ENCODE results near the gene SETD1B.

Gene SETD1B

GRCh38 chr12:121787063-121788025, 16.5 kb upstream of the SETD1B start:
- H4K20me1 ChIP-seq (ENCODE audit: insufficient read depth, low read length), result no peaks in the 10 kb centered on the region
- H3K4me3 ChIP-seq (ENCODE audit: low read depth, low read length, poor library complexity, severe bottlenecking), result no peak overlapping the region
- H2AFZ ChIP-seq (ENCODE audit: low read length), result no peak overlapping the region
- H3K9me3 ChIP-seq (ENCODE audit: low read length), result no peaks in the 10 kb centered on the region
- peaks cover 74% of the 10 kb centered on the region for H3K4me1 ChIP-seq (ENCODE audit: insufficient read depth, low read length, severe bottlenecking)
- H3K9me2 ChIP-seq (ENCODE audit: low read depth, low read length), result no peaks in the 10 kb centered on the region
- TF ChIP-seq EZH2 (IDR thresholded peaks at IDR 0.05; ENCODE audit: borderline replicate concordance, low read length), result no peak
- peak overlapping the region; percentile 91 for H3K27ac ChIP-seq (ENCODE audit: low read depth, low read length, poor library complexity, severe bottlenecking)
- H3F3A ChIP-seq (ENCODE audit: insufficient read depth, low read length), result no peaks in the 10 kb centered on the region
- H3K4me2 ChIP-seq (ENCODE audit: low read length), result peak overlapping the region; percentile 38; the same call in 1 of the 2 replicates
- no peaks in the 10 kb centered on the region for H3K27me3 ChIP-seq (ENCODE audit: insufficient read depth, low read length)
- no peaks in the 10 kb centered on the region for H3K79me2 ChIP-seq (ENCODE audit: insufficient read depth, low read length)
- peaks cover 5% of the 10 kb centered on the region; the same call in 1 of the 2 replicates for H3K36me3 ChIP-seq (ENCODE audit: insufficient read depth, low read length)
- peak overlapping the region; percentile 22; the same call in 1 of the 2 replicates for H3K9ac ChIP-seq (ENCODE audit: low read length)

DNA sequence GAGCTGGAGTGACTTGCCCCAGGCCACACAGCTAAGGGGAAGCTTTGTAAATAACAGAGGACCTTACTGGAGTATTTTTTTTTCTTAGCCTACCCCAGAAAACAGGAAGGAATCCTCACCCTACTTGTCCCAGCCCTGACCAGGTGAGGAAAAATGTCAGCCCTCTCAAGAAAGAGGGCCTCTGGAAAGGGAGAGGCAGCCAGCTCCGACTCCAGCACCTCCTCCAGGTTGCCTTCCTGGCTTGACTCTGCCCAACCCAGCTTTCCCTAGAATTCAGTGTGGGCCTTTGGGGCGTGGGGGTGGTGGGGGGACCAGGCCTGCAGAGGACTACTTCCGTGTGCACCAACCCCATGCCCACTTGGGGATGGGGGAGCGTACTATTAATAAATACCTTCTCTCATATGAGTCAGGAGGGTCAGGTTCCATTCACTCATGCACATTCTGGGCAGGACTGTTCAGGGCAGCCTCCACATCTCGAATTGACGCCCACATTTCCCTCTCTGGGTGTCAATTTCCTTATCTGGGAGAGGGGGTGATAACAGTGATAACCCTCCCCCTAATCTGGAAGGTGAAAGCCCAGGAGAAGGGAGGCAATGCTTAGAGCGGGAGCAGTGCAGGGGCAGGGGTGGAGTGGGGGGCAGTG, 15.5 kb upstream of the SETD1B start:
- Histone ChIP-seq H3K4me2 (ENCODE audit: low read length) (no peak overlapping the region), H3K27ac (ENCODE audit: low read depth, low read length, poor library complexity, severe bottlenecking) (peak overlapping the region; percentile 91), H3K9me2 (ENCODE audit: low read depth, low read length) (no peaks in the 10 kb centered on the region), H3F3A (ENCODE audit: insufficient read depth, low read length) (no peaks in the 10 kb centered on the region), H3K9ac (ENCODE audit: low read length) (no peak overlapping the region; the same call in 1 of the 2 replicates), H2AFZ (ENCODE audit: low read length) (no peak overlapping the region), H3K4me1 (ENCODE audit: insufficient read depth, low read length, severe bottlenecking) (peaks cover 76% of the 10 kb centered on the region), H3K27me3 (ENCODE audit: insufficient read depth, low read length) (no peaks in the 10 kb centered on the region), H3K79me2 (ENCODE audit: insufficient read depth, low read length) (no peaks in the 10 kb centered on the region), H3K9me3 (ENCODE audit: low read length) (no peaks in the 10 kb centered on the region), H4K20me1 (ENCODE audit: insufficient read depth, low read length) (no peaks in the 10 kb centered on the region), H3K36me3 (ENCODE audit: insufficient read depth, low read length) (peaks cover 5% of the 10 kb centered on the region; the same call in 1 of the 2 replicates), H3K4me3 (ENCODE audit: low read depth, low read length, poor library complexity, severe bottlenecking) (no peak overlapping the region)
- no peak for TF ChIP-seq EZH2 (IDR thresholded peaks at IDR 0.05; ENCODE audit: borderline replicate concordance, low read length)
- TF ChIP-seq, protein P1, sequence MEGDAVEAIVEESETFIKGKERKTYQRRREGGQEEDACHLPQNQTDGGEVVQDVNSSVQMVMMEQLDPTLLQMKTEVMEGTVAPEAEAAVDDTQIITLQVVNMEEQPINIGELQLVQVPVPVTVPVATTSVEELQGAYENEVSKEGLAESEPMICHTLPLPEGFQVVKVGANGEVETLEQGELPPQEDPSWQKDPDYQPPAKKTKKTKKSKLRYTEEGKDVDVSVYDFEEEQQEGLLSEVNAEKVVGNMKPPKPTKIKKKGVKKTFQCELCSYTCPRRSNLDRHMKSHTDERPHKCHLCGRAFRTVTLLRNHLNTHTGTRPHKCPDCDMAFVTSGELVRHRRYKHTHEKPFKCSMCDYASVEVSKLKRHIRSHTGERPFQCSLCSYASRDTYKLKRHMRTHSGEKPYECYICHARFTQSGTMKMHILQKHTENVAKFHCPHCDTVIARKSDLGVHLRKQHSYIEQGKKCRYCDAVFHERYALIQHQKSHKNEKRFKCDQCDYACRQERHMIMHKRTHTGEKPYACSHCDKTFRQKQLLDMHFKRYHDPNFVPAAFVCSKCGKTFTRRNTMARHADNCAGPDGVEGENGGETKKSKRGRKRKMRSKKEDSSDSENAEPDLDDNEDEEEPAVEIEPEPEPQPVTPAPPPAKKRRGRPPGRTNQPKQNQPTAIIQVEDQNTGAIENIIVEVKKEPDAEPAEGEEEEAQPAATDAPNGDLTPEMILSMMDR (IDR thresholded peaks at IDR 0.05; ENCODE audit: low read length), result no peak

GRCh38 chr12:121789233-121789781, 14.5 kb upstream of the SETD1B start:
- H4K20me1 ChIP-seq (ENCODE audit: insufficient read depth, low read length), result no peaks in the 10 kb centered on the region
- TF ChIP-seq, protein P1 (IDR thresholded peaks at IDR 0.05; ENCODE audit: low read length), result no peak
- no peak for TF ChIP-seq EZH2 (IDR thresholded peaks at IDR 0.05; ENCODE audit: borderline replicate concordance, low read length)
- H3K27ac ChIP-seq (ENCODE audit: low read depth, low read length, poor library complexity, severe bottlenecking), result peak overlapping the region; percentile 91
- H3K9ac ChIP-seq (ENCODE audit: low read length), result peak overlapping the region; percentile 60
- peaks cover 5% of the 10 kb centered on the region; the same call in 1 of the 2 replicates for H3K36me3 ChIP-seq (ENCODE audit: insufficient read depth, low read length)
- peaks cover 82% of the 10 kb centered on the region for H3K4me1 ChIP-seq (ENCODE audit: insufficient read depth, low read length, severe bottlenecking)
- no peaks in the 10 kb centered on the region for H3K27me3 ChIP-seq (ENCODE audit: insufficient read depth, low read length)
- no peaks in the 10 kb centered on the region for H3K9me3 ChIP-seq (ENCODE audit: low read length)
- no peaks in the 10 kb centered on the region for H3K79me2 ChIP-seq (ENCODE audit: insufficient read depth, low read length)
- H3K9me2 ChIP-seq (ENCODE audit: low read depth, low read length), result no peaks in the 10 kb centered on the region
- no peak overlapping the region for H2AFZ ChIP-seq (ENCODE audit: low read length)
- H3K4me2 ChIP-seq (ENCODE audit: low read length), result peak overlapping the region; percentile 71
- no peaks in the 10 kb centered on the region for H3F3A ChIP-seq (ENCODE audit: insufficient read depth, low read length)
- peak overlapping the region; percentile 44 for H3K4me3 ChIP-seq (ENCODE audit: low read depth, low read length, poor library complexity, severe bottlenecking)

Measured in OCI-LY1 (cell line).